OCI-LY1 (cell line): Measurements from ENCODE around the gene OSR1.

Experiments used
- H2AFZ ChIP-seq: fragments of 200-600 bp; sonication (generic), shearing (Covaris generic); 2 replicates; pipeline ENCODE4 v1.6.0; 2014; ENCODE audit warnings: antibody characterized with exemption, mild to moderate bottlenecking, low read length
- H3F3A ChIP-seq: fragments of 200-600 bp; sonication (generic), shearing (Covaris generic); 2 replicates; pipeline ENCODE4 v1.6.0; 2014; ENCODE audit warnings: mild to moderate bottlenecking, antibody characterized with exemption, low read length, moderate library complexity; ENCODE audit not compliant: insufficient read depth
- H3K27ac ChIP-seq: fragments of 200-600 bp; sonication (generic); 2 replicates; pipeline ENCODE4 v1.5.1; 2014; ENCODE audit warnings: low read length, mixed run types, mild to moderate bottlenecking, low read depth; ENCODE audit not compliant: poor library complexity, severe bottlenecking
- H3K27me3 ChIP-seq: fragments of 200-600 bp; sonication (generic); 2 replicates; pipeline ENCODE4 v1.6.0; 2014; ENCODE audit warnings: antibody characterized with exemption, mild to moderate bottlenecking, low read length, moderate library complexity; ENCODE audit not compliant: insufficient read depth
- H3K36me3 ChIP-seq: fragments of 200-600 bp; sonication (generic); 2 replicates; pipeline ENCODE4 v1.6.1; 2014; ENCODE audit warnings: mild to moderate bottlenecking, antibody characterized with exemption, low read length, moderate library complexity, mixed read lengths; ENCODE audit not compliant: insufficient read depth
- H3K4me1 ChIP-seq: fragments of 200-600 bp; sonication (generic); 2 replicates; pipeline ENCODE4 v1.5.1; 2014; ENCODE audit warnings: mild to moderate bottlenecking, low read length, moderate library complexity; ENCODE audit not compliant: insufficient read depth, severe bottlenecking
- H3K4me2 ChIP-seq: fragments of 200-600 bp; sonication (generic), shearing (Covaris generic); 2 replicates; pipeline ENCODE4 v1.6.1; 2014; ENCODE audit warnings: low read length
- H3K4me3 ChIP-seq: fragments of 200-600 bp; sonication (generic); 2 replicates; pipeline ENCODE4 v1.5.1; 2014; ENCODE audit warnings: low read length, low read depth, mild to moderate bottlenecking, mixed read lengths; ENCODE audit not compliant: poor library complexity, severe bottlenecking
- H3K79me2 ChIP-seq: fragments of 200-600 bp; shearing (Covaris generic); 2 replicates; pipeline ENCODE4 v1.6.1; 2016; ENCODE audit warnings: mixed run types, low read length, mixed read lengths; ENCODE audit not compliant: insufficient read depth
- H3K9ac ChIP-seq: fragments of 200-600 bp; sonication (generic), shearing (Covaris generic); 2 replicates; pipeline ENCODE4 v1.6.1; 2014; ENCODE audit warnings: mild to moderate bottlenecking, low read length, mixed read lengths
- H3K9me2 ChIP-seq: fragments of 200-600 bp; sonication (generic), shearing (Covaris generic); 2 replicates; pipeline ENCODE4 v1.6.1; 2014; ENCODE audit warnings: low read depth, mild to moderate bottlenecking, low read length, mixed read lengths
- H3K9me3 ChIP-seq: fragments of 200-600 bp; shearing (Covaris generic); 2 replicates; pipeline ENCODE4 v1.6.1; 2014; ENCODE audit warnings: low read length, mixed read lengths
- H4K20me1 ChIP-seq: fragments of 200-600 bp; sonication (generic), shearing (Covaris generic); 2 replicates; pipeline ENCODE4 v1.6.0; 2016; ENCODE audit warnings: mild to moderate bottlenecking, low read length; ENCODE audit not compliant: insufficient read depth
- EZH2 ChIP-seq: fragments of 200-600 bp; sonication (generic), shearing (Covaris generic); IDR thresholded peaks from 2 replicates; pipeline ENCODE4 v1.8.0; 2017; ENCODE audit warnings: borderline replicate concordance, mixed run types, mild to moderate bottlenecking, antibody characterized with exemption, low read length, moderate library complexity, mixed read lengths
- TF ChIP-seq, protein P1 (sequence below): fragments of 200-600 bp; sonication (generic), shearing (Covaris generic); IDR thresholded peaks from 2 replicates; pipeline ENCODE4 v1.5.1; 2017; ENCODE audit warnings: mild to moderate bottlenecking, antibody characterized with exemption, low read length, moderate library complexity, mixed read lengths

The OSR1 gene

DNA sequence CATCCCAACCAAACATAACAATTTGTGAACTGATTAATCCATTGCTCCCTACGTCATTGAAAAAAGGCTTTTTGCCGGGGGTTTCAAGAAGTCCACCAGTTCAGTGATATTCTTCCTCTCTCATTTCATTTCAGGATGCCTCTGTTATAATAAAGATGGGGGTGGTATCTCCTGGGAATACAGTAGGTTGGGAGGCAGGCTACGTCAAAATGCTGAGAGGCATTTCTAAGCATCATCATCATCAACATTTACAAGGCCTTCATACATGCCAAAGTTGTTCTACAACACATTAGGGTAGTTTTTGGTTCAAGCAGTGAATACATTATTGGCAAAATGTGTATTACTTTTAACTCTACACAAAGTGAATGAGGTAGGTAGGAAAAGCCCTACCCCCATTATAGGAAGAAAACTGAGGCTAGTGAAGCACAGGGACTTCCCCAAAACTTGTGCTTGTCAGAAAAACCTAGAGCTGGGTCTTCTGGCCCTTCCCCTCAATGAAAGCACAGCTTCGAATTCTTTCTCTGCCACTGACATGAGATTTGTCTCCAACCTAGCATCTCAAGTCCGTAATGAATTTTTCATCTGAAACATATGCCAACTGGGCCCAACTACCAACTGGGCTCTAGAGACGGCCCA lies 11.3 kb downstream of the OSR1 start:
- Histone ChIP-seq H3K9ac (peak overlapping the region; percentile 92), H3K36me3 (no peaks in the 10 kb centered on the region), H3K4me1 (peaks cover 7% of the 10 kb centered on the region), H3K4me2 (peak overlapping the region; percentile 90), H2AFZ (peak overlapping the region; percentile 48; the same call in 1 of the 2 replicates), H3K79me2 (no peaks in the 10 kb centered on the region), H3K27ac (peak overlapping the region; percentile 27), H3K27me3 (no peaks in the 10 kb centered on the region), H3K9me3 (no peaks in the 10 kb centered on the region), H3K9me2 (no peaks in the 10 kb centered on the region), H3K4me3 (peak overlapping the region; percentile 92), H3F3A (no peaks in the 10 kb centered on the region), H4K20me1 (no peaks in the 10 kb centered on the region)
- TF ChIP-seq, protein P1, sequence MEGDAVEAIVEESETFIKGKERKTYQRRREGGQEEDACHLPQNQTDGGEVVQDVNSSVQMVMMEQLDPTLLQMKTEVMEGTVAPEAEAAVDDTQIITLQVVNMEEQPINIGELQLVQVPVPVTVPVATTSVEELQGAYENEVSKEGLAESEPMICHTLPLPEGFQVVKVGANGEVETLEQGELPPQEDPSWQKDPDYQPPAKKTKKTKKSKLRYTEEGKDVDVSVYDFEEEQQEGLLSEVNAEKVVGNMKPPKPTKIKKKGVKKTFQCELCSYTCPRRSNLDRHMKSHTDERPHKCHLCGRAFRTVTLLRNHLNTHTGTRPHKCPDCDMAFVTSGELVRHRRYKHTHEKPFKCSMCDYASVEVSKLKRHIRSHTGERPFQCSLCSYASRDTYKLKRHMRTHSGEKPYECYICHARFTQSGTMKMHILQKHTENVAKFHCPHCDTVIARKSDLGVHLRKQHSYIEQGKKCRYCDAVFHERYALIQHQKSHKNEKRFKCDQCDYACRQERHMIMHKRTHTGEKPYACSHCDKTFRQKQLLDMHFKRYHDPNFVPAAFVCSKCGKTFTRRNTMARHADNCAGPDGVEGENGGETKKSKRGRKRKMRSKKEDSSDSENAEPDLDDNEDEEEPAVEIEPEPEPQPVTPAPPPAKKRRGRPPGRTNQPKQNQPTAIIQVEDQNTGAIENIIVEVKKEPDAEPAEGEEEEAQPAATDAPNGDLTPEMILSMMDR, result no peak
- TF ChIP-seq EZH2, result no peak

DNA sequence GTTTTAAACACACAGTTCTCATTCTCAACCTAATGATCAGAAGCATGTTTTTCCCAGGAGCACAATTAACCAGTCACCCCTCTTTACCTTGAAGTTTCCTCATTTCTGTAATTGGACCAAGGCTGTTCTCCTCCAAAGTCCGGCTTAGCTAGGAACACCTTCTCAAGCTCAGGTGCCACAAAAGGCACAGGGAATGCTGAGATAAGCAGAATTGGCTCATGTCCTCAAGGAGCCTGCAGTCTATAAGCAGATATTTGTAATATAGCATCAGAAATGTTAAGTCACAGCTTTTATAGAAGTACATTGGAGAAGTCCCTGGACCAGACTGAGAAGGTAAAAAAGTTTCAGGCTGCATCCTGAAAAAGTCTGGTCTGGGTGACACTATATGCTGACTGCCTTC lies 20.7 kb downstream of the OSR1 start:
- no peak overlapping the region for H3K4me2 ChIP-seq
- H3K36me3 ChIP-seq, result no peaks in the 10 kb centered on the region
- no peaks in the 10 kb centered on the region for H3K27me3 ChIP-seq
- H2AFZ ChIP-seq, result no peak overlapping the region
- H3K4me1 ChIP-seq, result no peaks in the 10 kb centered on the region
- no peak overlapping the region for H3K9ac ChIP-seq
- no peaks in the 10 kb centered on the region for H3K9me2 ChIP-seq
- no peak overlapping the region for H3K4me3 ChIP-seq
- H3K27ac ChIP-seq, result no peak overlapping the region
- H3K79me2 ChIP-seq, result no peaks in the 10 kb centered on the region
- TF ChIP-seq, protein P1, result no peak
- no peak for TF ChIP-seq EZH2
- no peaks in the 10 kb centered on the region for H3F3A ChIP-seq
- no peaks in the 10 kb centered on the region for H3K9me3 ChIP-seq
- H4K20me1 ChIP-seq, result no peaks in the 10 kb centered on the region

DNA sequence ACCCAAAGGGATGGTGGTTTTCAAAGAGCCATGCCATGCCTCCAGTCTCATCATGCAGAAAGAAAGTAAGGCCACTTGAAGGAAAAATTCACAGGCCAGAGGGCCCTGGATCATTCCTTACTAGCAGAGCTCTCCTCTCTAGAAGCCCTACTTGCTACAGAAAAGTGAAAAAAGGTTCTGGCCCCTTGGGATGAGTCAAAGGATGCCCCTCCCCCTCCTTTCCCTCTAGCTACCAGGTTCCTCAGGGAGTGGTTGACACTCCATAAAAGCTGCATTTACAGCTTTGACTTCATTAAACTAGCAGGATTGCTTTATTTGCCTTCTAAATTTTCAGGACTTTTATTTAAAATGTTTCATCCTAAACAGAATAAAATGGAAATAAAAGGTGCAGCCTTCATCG lies 21.2 kb downstream of the OSR1 start:
- Histone ChIP-seq H2AFZ (no peak overlapping the region), H3K27me3 (no peaks in the 10 kb centered on the region)
- no peak for TF ChIP-seq EZH2
- TF ChIP-seq, protein P1, result no peak

More for the DNA sequence above, 21.2 kb downstream of the OSR1 start:
- Histone ChIP-seq H3K9me3 (no peaks in the 10 kb centered on the region), H3K4me1 (no peaks in the 10 kb centered on the region), H3K79me2 (no peaks in the 10 kb centered on the region), H3K36me3 (no peaks in the 10 kb centered on the region), H3F3A (no peaks in the 10 kb centered on the region), H3K9me2 (no peaks in the 10 kb centered on the region), H3K4me3 (no peak overlapping the region), H4K20me1 (no peaks in the 10 kb centered on the region), H3K27ac (no peak overlapping the region), H3K4me2 (no peak overlapping the region), H3K9ac (no peak overlapping the region)
